HTERT RPE-1 (cell line): ENCODE data around the gene SPATA25.
"Not testable (repeated sequence)": the region's sequence is repeated elsewhere in the genome, so short reads cannot be mapped to it uniquely, and the experiment has no call there.

ENCODE experiments used
- in situ Hi-C: fragments of 300-500 bp; cut with MboI; formaldehyde crosslinking; loops from 4 replicates; pipeline ENCODE4 v1.14.3; 2020; ENCODE audit warnings: low sequenced_read_pairs

SPATA25 gene

GRCh38 chr20:45887346-45887715 lies at the start of gene SPATA25:
SPATA25 (minus strand) TSS chr20:45887622; CDS start chr20:45887590, 32 bp downstream.
- in situ Hi-C loops = no loop called here

GRCh38 chr20:45935416-45936046 lies 48.1 kb upstream of the SPATA25 start:
- in situ Hi-C loops = no loop called here

GRCh38 chr20:45934586-45935415 lies 47.4 kb upstream of the SPATA25 start, which contains the start of gene PCIF1:
PCIF1 (plus strand) TSS chr20:45934683; CDS start chr20:45939000, 4,317 bp downstream.
- in situ Hi-C loops = no loop called here

GRCh38 chr20:45934046-45934585 lies 46.7 kb upstream of the SPATA25 start:
- in situ Hi-C loops = no loop called here

- in situ Hi-C loops = no loop called here
These were observed 46.0 kb upstream of the SPATA25 start for GRCh38 chr20:45933266-45934045.

GRCh38 chr20:45931680-45932079 lies 44.3 kb upstream of the SPATA25 start:
- in situ Hi-C loops = not testable (repeated sequence)

GRCh38 chr20:45927071-45927878 lies 39.9 kb upstream of the SPATA25 start:
- in situ Hi-C loops = no loop called here

- in situ Hi-C loops = no loop called here
These were observed 39.3 kb upstream of the SPATA25 start for GRCh38 chr20:45926731-45927070.

- in situ Hi-C loops = no loop called here
These were observed 38.5 kb upstream of the SPATA25 start for GRCh38 chr20:45925821-45926506.

GRCh38 chr20:45924391-45925261 lies 37.2 kb upstream of the SPATA25 start:
- in situ Hi-C loops = no loop called here

GRCh38 chr20:45921337-45922189 lies 34.1 kb upstream of the SPATA25 start:
- in situ Hi-C loops = no loop called here

- in situ Hi-C loops = no loop called here
These were observed 33.3 kb upstream of the SPATA25 start for GRCh38 chr20:45920462-45921336.

- in situ Hi-C loops = no loop called here
These were observed 32.3 kb upstream of the SPATA25 start for GRCh38 chr20:45919542-45920399.

GRCh38 chr20:45918779-45919537 lies 31.5 kb upstream of the SPATA25 start:
- in situ Hi-C loops = no loop called here

GRCh38 chr20:45918182-45918737 lies 30.8 kb upstream of the SPATA25 start:
- in situ Hi-C loops = no loop called here
